ENCODE results near the gene DAPP1. TPM values are rescaled to one million over a fixed set of nuclear protein-coding genes. Genes with fewer than 3 reads are reported as not detected.

The DAPP1 gene
- total RNA-seq, 2 experiments from 2014 or later = 55.7 to 71.9 TPM

DNA sequence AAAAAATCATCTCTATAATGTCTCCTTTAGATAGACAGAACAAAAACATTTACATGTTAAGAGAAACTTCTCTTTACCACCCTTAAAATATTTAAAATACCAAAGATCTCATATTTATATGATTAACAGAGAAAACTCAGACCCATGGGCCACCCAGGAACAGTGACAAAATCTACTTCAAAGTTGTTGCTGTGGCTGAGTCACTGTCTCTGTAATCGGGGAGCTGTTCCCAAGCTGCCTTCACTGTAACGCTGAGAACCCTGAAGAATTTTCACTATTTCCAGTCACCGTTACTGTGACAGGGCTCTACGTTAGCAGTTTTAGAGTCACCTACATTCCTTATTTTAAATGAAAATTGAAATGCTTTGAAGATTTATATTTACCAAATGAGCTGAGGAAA lies 9.0 kb upstream of the DAPP1 start:
- no peak overlapping the region for H3K4me3 ChIP-seq (ENCODE audit: low read depth, low read length, poor library complexity, severe bottlenecking)
- H2AFZ ChIP-seq (ENCODE audit: low read length) = no peak overlapping the region
- H3K9me3 ChIP-seq (ENCODE audit: low read length) = no peaks in the 10 kb centered on the region
- H3K79me2 ChIP-seq (ENCODE audit: insufficient read depth, low read depth, low read length) = no peaks in the 10 kb centered on the region
- peaks cover 61% of the 10 kb centered on the region for H3K4me1 ChIP-seq (ENCODE audit: insufficient read depth, low read length, poor library complexity, severe bottlenecking)
- no peak for DNase-seq (ENCODE audit: low spot score)
- TF ChIP-seq EZH2phosphoT487 (IDR thresholded peaks at IDR 0.05; ENCODE audit: borderline replicate concordance, low read depth, low read length) = no peak
- TF ChIP-seq, protein P1, sequence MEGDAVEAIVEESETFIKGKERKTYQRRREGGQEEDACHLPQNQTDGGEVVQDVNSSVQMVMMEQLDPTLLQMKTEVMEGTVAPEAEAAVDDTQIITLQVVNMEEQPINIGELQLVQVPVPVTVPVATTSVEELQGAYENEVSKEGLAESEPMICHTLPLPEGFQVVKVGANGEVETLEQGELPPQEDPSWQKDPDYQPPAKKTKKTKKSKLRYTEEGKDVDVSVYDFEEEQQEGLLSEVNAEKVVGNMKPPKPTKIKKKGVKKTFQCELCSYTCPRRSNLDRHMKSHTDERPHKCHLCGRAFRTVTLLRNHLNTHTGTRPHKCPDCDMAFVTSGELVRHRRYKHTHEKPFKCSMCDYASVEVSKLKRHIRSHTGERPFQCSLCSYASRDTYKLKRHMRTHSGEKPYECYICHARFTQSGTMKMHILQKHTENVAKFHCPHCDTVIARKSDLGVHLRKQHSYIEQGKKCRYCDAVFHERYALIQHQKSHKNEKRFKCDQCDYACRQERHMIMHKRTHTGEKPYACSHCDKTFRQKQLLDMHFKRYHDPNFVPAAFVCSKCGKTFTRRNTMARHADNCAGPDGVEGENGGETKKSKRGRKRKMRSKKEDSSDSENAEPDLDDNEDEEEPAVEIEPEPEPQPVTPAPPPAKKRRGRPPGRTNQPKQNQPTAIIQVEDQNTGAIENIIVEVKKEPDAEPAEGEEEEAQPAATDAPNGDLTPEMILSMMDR (conservative IDR thresholded peaks at IDR 0.05; ENCODE audit: low read length) = no peak
- CTCF ChIA-PET (ENCODE audit: unreplicated experiment) = interaction anchor here (0.9 to 1.0 kb wide), 2 partner anchors 9 to 44 kb away, joined by 3 to 4 read pairs; partner anchors contain the start of gene DAPP1
- no peaks in the 10 kb centered on the region for H3K9me2 ChIP-seq (ENCODE audit: insufficient read depth, low read length)
- H4K20me1 ChIP-seq (ENCODE audit: insufficient read depth, low read length) = no peaks in the 10 kb centered on the region
- POLR2A ChIA-PET = interaction anchor here (0.6 to 3.5 kb wide), 8 partner anchors 10 to 880 kb away, joined by 3 to 22 read pairs (median 8); partner anchors contain the start of genes DAPP1 and TRMT10A
- BruUV-seq (replicated peaks) = no TSS peak
- intact Hi-C loops (cut with micrococcal nuclease; ENCODE audit: unreplicated experiment) = loop anchor here (1.0 to 10.0 kb wide), 5 partner anchors 78 to 720 kb away; partner anchors contain the start of gene ADH5
- no peaks in the 10 kb centered on the region for H3K36me3 ChIP-seq (ENCODE audit: insufficient read depth, low read length)
- no peak overlapping the region for H3K4me2 ChIP-seq (ENCODE audit: low read length)
- no peak overlapping the region for H3K27ac ChIP-seq (ENCODE audit: low read depth, low read length, poor library complexity, severe bottlenecking)

DNA sequence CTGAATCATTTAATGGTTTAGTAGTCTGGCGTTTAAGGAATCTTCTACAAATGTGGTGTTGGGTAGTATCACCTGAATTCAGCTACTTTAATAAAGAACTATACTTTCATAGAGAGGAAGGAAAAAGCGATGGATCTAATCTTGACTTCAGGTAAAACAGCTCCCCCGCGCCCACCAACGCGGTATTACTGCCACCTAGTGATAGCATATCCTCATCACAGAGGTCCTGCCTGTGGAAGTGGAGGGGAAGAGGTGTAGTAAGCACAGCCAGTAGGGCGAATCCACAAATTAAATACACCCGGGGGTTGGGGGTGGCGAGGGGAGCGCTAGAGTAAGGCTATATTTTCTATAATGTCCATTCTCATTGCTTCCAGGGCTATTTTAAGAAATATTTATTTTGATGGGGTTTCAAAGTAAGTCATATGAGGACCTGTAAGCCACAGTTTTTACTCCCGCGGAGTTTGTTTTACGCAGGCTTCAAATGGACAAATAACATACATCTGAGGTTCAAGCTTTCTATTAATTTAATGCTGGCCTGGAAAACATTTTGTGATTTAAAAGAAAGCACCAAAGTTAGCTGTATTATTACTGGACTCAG lies 8.3 kb upstream of the DAPP1 start:
- Histone ChIP-seq H3K4me2 (ENCODE audit: low read length) (peak overlapping the region; percentile 74), H4K20me1 (ENCODE audit: insufficient read depth, low read length) (no peaks in the 10 kb centered on the region), H2AFZ (ENCODE audit: low read length) (peak overlapping the region; percentile 67), H3K9me2 (ENCODE audit: insufficient read depth, low read length) (no peaks in the 10 kb centered on the region), H3K27ac (ENCODE audit: low read depth, low read length, poor library complexity, severe bottlenecking) (peak overlapping the region; percentile 59), H3K79me2 (ENCODE audit: insufficient read depth, low read depth, low read length) (no peaks in the 10 kb centered on the region), H3K4me1 (ENCODE audit: insufficient read depth, low read length, poor library complexity, severe bottlenecking) (peaks cover 62% of the 10 kb centered on the region), H3K4me3 (ENCODE audit: low read depth, low read length, poor library complexity, severe bottlenecking) (peak overlapping the region; percentile 35), H3K9me3 (ENCODE audit: low read length) (no peaks in the 10 kb centered on the region), H3K36me3 (ENCODE audit: insufficient read depth, low read length) (no peaks in the 10 kb centered on the region)
- TF ChIP-seq EZH2phosphoT487 (IDR thresholded peaks at IDR 0.05; ENCODE audit: borderline replicate concordance, low read depth, low read length) = no peak
- TF ChIP-seq, protein P1 (conservative IDR thresholded peaks at IDR 0.05; ENCODE audit: low read length) = peak; percentile 96
- CTCF ChIA-PET (ENCODE audit: unreplicated experiment) = interaction anchor here (0.9 to 1.2 kb wide), 3 partner anchors 9 to 44 kb away, joined by 3 to 4 read pairs (median 3); partner anchors contain the start of gene DAPP1
- DNase-seq (ENCODE audit: low spot score) = peak; percentile 82
- no TSS peak for BruUV-seq (replicated peaks)
- POLR2A ChIA-PET = interaction anchor here (0.6 to 2.8 kb wide), 11 partner anchors 9 to 881 kb away, joined by 3 to 22 read pairs (median 4); partner anchors contain the start of genes DAPP1, DNAJB14 and TRMT10A
- intact Hi-C loops (cut with micrococcal nuclease; ENCODE audit: unreplicated experiment) = loop anchor here (1.0 to 10.0 kb wide), 5 partner anchors 77 to 721 kb away; partner anchors contain the start of gene ADH5
